Activated CD4-positive, alpha-beta T cell treated with anti-CD3 and anti-CD28 coated beads, Interleukin-2, amount 50 U/mL, for 4 hours (primary cell): ENCODE measurements around the gene SYT12.

Experiments
- DNase-seq, 2 experiments: peaks; one replicate each; pipeline ENCODE4 v3.0.0-alpha.2; 2020

The SYT12 gene

DNA sequence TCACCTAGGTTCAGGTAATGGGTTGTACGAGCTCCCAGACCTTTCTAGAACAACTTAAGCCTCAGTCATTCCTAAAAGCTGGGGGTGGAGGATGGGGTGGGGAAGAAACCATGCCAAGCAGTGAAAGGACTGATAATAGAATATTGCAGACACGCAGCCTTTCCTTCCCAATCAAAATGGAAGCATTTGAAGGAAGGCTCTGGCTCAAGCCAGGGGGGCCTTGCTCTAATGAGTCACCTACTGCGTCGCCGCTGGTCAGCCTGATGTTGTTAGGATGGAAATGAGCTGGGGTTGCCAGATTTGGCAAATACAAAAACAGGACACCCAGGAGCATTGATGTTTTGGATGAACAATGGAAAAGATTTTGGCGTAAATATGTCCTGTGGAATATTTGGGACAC is 6.2 kb downstream of the SYT12 start:
- no peak for DNase-seq

DNA sequence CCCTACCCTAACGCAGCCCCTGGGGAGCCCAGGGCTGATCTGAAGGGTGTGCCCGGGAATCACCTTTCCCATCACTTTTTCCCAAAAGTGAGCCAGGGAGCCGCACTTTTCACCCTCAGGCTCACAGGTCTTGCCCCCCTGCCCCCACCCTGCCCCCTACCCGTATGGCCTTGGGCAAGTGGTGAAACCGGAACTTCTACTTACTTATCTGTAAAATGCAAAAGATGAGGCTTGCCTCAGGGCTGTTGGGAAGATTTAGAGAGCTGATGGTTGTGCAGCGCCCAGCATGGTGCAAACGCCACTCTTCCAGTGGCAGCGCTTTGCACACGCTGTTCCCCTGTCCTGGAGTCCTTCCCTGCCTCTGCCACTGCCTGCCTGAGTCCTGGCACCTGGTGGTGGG is 8.0 kb downstream of the SYT12 start:
- DNase-seq, result no peak

DNA sequence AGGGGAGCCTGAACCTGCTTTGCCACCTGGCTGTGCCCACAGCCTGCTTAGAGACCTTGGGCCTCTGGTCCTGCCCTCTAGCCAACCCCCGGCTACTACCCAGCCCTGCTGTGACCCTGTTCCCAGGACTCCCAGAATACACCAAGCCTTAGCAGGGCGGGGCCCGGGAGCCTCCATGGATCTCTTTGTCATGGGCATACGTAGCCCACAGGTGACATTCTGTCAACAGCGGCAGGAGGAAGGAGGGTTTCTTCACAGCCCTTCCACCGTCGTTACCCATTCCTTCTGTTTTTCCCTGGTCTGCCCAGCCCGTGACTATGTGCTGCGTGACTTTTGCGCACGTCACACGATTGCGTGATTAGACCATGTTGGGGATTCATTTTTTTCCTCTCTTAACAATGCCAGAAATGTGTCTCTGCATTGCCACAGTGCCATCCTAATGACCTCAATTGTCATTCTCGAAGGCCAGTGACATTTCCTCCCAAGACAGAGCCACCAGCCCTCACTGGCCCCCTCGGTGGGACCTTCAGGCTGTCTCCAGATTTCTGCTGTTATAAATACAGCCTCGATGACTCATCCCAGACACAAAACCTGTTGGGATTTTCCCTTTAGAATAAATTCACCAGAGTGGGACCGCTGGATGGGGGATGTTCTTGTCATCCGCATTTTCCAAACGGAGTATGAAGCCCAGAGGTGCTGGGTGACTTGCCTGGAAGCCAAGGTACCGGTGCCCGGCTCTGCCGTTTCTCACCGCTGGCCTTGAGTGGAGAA is 9.0 kb downstream of the SYT12 start:
- no peak for DNase-seq

DNA sequence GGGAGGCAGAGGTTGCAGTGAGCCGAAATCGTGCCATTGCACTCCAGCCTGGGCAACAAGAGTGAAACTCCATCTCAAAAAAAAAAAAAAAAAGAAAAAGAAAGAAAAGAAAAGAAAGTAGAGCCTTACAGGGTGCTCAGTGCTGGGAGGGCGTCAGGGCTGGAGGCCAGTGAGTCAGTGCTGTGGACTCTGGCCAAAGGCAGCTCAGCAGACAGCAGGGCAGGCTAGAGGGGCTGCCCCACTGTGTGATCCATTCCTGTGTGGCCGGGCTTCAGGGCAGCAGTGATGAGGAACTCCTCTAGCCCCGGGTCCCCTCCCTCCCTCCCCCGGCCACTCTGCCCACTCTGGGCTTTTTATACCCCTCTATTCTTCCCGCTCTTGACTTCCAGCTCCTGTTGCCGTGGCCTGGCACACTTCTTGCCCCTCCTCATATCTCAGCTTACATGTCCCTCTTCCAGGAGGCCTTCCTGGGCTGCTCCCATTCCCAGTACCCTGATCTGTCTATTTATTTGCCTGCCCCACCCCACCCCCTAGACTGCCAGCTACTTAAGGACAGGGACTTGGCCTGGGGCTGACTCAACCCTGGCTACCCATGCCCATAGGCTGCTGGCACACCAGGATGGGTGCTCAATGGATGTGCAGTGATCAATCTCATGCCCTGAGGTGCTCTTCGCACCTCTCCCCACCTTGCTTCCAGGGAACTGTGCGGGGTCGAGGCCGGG is 10.1 kb downstream of the SYT12 start:
- no peak for DNase-seq

DNA sequence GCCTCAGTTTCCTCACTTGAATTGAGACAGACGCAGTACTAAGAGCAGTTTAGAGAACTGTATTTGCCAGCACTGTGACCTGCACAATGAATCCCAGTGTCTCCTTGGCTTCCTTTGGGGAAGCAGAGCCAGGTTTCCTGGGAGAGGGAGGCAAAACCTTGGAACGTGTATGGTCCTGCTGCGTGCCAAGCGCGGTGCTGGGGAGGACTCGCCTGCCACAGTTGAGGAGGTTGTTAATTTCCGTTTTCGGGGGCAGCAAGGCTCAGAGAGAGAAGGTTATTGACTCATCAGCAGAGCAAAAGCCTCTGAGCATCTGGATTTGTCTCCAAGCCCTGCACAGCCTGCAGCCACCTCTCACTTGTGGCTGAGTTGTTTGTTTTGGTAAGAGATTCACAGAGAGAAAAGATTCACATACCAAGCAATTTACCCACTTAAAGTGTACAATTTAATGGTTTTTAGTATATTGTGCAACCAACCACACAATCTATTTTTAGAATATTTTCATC is 10.8 kb downstream of the SYT12 start:
- DNase-seq, result no peak

DNA sequence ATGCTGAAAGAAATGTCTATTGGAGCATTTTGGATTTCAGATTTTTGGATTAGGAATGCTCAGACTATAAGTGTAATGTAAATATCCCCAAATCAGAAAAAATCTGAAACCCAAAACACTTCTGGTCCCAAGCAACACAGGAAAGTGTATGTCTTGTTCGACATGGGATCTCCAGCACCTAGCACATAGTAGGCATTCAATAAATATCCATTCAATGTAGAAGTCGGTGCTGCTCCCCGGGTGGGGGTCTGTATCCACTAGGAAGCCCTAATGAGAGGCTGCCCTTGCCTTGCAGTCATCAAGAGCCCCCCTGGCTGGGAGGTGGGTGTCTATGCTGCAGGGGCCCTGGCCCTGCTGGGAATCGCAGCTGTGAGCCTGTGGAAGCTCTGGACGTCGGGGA is 11.4 kb downstream of the SYT12 start:
- no peak for DNase-seq

DNA sequence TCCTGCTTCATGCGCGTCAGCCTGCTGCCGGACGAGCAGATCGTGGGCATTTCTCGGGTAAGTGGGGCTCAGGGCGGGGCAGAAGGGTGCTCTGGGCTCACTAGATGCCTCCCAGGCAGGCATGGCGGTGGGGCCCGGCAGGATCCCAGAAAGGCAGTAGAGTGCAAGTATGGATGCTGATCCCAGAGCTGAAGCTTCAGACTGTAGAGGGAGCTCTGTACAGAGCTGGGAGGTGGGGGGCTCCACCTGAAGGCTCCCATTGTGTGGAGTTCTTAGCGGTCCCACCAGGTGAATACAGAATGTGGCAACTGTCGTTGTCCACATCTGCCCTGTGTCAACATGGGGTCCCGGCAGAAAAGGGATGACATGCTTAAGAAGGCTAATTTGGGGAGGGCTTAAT is 17.2 kb downstream of the SYT12 start:
- no peak for DNase-seq

DNA sequence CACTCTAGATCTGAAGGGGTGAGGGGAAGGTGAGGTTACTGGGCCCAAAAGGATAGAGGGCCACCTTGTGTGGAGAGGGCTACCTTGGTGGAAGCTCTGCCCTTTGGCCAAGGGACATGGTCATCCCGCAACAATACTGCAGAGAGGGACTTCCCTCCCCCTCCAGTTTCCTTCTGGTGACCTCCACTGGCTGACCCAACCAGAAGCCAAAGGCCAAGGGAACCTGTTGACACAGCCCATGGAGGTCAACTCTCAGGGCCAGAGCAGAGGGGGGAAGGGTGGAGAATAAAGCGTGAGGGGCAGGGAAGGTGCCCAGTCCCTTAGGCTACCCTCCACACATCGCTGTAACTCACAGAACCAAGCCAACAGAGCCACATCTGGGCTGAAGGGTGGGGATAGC is 18.7 kb downstream of the SYT12 start:
- no peak for DNase-seq

DNA sequence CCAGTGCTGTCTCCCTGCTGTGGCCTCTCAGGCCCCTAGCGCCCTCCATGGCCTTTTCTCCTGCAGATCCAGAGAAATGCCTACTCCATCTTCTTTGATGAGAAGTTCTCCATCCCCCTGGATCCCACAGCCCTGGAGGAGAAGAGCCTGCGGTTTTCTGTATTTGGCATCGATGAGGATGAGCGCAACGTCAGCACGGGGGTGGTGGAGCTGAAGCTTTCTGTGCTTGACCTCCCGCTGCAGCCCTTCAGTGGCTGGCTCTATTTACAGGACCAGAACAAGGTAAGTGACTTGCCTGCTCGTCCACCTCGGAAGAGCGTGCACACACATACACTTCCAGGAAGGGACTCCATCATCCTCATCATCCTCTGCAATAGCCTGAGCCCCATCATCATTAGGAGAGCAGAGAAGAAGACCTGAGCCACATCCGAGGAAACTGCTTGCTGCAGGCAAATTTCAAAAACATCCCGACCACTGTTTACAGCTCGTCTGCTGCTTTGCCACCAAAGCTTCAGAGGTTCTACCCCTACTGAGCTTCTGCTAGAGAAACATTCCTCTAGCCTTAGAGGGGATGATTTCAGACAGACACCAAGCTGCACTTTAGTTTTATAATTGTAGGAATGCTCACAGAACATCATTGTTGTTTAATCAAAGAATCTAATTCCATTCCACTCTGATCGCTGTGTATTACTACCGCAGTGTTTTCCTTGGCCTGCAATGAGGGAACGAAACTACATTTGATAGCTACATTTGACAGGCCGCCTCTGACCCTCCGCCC is 20.8 kb downstream of the SYT12 start:
- DNase-seq, result no peak

DNA sequence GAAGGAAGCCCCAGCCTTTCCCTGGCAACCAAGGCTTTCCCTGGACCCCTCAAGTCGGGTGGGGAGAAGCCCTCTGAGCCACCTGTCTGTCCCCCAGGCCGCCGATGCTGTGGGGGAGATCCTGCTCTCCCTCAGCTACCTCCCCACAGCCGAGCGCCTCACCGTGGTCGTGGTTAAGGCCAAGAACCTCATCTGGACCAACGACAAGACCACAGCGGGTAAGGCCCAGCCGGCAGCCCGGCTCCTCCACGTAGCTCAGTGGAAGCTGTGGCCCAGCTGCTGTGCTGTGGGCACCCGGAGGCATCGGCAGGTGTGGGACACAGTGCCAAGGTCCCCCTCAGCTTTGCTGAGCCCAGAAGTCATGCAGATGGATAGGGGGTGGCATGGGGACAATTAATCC is 21.6 kb downstream of the SYT12 start:
- DNase-seq, result no peak

DNA sequence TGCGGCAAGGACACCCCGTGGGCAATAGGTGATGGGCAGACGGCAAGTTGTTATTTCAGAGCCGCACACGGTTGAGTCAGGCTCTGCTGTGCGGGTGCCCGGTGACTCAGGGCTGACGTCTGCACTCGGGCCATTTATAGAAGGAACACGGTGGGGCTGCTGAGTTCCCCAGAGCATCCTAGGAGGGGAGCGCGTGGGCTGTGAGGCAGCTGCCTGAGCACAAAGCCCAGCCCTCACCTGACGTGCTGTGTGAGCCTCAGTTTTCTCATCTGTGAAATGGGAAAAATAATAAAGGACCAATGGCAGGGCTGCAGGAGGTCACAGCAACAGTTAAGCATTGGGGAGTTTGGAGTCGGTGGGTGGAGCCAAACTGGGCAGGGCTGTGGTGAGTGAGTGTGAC is 22.4 kb downstream of the SYT12 start:
- no peak for DNase-seq

DNA sequence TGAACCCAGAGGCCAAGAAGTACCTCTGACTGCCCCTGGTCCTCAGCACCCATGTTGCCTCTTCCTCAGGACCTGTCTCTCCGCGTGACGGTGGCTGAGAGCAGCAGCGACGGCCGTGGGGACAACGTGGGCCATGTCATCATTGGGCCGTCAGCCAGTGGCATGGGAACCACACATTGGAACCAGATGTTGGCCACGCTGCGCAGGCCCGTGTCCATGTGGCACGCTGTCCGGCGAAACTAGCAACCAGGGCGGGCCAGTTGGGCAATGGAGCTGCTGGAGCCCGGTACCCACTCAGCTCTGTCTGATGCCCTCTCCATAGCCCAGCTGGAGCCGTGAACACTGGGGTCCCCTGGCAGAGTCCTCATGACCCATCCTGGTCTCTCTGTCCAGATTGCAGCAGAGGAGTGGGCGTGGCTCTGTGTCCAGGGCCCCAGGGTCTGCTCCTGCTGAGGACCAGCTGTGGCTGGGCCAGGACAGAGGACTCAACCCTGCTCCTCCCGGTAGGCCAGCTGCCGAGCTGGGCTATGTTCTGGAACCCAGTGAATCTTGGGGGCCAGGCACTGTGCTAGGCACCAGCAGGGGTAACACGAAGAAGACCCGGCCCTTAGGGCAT is 25.7 kb downstream of the SYT12 start:
- no peak for DNase-seq

DNA sequence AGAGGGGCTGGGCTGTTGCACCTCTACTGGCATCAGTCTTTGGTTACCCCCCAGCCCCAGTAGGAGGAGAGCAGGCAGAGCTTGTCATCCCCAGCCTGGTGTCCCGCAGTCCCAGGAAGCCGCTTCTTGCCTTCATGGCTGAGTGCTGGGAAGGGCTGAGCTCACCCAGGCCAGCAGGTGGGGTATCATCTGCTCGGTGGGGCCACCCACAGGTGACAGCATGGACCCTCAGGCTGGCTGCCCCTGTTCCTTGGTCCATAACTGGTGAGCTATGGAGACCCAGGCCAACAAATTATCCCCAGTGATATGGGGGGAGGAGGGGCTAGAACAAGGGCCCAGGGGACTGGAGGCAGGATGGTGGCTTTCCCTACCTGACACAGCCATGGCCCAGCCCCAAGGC is 27.2 kb downstream of the SYT12 start:
- no peak for DNase-seq

DNA sequence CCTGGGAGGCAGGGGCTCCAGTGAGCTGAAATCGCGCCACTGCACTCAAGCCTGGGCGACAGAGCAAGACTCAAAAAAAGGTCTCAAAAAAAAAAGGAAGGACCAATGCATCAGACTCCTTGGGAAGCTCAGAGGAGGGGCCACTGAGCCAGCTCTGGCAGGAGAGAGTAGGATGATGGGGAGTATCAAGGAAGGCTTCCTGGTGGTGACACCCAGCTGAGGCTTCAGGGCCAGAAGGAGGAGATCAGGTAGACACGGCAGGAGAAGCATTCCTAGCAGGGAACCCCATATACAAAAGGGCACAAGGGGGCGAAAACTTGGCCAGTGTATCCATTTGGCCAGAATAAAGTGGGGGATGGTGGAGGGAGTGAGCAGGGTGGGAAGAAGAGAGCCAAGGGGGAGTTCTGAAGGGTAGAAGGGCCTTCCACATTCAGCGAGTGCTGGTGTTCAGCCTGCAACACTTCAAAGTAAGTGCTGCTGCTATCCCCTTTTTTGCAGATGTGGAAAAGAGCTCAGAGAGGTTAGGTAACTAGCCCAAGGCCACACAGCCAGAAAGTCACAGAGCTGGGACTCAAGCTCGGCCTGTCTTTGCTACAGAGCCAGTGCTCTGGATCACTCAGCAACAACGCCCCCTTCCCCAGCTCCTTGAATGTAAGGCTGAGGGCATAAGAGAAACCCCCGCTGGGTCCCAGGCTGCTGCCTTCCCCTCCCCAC is 28.4 kb downstream of the SYT12 start:
- DNase-seq, result no peak

DNA sequence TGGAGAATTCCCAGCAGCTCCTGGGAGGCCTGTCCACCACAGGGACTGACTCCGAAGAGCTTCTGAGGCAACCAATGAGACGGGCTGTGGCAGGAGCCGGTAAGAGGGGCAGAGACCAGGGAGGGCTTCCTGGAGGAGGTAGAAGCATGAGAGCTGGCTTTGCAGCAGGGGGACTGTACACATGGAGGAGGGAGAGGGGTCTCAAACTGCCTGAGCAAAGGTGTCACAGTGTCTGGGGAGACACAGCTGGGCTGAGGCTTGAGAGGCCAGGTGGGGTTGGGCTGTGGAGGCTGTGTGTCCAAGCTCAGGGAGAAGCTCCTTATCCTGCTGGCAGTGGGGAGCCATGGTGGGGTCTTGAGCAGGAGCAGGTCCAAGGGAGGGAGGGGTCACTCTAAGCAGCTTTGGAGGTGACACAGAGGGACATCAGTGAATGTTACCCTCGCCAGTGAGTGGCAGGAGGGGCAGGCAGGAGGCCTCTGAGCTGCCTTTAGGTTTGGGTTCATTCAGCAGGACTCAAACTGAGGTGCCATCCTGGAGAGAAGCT is 29.1 kb downstream of the SYT12 start:
- no peak for DNase-seq

DNA sequence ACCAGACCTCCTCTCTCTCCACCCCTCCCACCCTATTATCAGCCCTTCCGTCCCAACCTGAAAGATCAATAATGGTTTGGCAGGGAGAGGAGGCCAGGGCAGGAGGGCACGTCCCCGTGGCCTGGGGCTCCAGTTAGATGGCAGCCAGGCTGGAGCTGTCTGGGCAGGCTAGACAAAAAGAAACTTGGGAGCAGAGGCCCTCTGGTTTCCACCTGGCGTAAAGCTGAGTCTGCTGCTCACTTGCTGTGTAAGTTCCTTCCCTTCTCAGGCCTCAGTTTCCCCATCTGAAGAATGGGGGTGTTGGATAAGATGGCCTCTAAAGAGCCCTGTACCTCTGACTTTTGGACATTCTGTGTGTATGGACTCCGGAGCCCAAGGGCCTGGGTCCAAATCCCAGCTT is 30.0 kb downstream of the SYT12 start:
- DNase-seq, result no peak

DNA sequence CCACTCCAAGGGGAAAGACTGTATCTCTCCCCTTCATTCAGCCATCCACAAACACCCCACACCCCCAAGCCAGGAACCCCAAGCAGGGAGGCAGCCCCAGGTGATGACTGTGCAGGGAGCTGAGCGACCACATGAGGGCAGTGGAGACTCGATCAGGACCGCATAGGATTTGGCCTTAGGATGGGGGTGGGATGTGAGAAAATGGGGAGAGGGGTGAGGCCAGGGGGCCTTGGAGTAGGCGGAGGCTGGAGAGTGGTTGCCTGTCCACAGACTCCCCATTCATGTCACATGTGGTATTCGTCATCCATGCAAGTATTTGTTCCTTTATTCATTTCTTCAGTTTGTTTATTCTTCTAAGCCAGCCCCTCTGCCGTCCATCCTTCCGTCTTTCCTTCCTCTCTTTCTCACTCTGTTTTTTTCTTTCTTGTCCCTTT is 31.0 kb downstream of the SYT12 start:
- DNase-seq, result peak; percentile 19 to 24

DNA sequence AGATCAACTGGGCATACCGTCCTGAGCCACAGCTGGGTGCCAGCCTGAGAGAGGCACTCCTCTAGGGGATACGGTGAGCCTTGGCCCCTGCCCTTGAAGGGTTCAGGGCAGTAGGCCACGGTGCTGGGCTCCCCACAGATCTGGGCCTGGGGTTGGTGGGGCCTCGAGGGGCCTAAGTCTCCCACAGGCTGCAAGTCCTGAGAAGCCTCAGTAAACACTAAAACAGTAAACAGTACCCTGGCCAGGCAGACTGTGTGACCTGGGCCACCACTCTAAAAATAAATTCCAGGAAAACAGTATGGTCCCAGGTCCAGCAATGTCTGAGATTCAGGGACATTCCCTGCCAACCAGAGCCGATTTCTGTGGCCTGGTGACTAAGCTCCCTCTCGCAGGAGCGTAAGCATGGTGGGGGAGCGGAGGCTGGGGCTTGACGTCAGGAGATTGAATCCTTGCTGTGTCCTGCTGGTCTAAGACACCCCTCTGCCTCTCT is 31.5 kb downstream of the SYT12 start:
- no peak for DNase-seq

DNA sequence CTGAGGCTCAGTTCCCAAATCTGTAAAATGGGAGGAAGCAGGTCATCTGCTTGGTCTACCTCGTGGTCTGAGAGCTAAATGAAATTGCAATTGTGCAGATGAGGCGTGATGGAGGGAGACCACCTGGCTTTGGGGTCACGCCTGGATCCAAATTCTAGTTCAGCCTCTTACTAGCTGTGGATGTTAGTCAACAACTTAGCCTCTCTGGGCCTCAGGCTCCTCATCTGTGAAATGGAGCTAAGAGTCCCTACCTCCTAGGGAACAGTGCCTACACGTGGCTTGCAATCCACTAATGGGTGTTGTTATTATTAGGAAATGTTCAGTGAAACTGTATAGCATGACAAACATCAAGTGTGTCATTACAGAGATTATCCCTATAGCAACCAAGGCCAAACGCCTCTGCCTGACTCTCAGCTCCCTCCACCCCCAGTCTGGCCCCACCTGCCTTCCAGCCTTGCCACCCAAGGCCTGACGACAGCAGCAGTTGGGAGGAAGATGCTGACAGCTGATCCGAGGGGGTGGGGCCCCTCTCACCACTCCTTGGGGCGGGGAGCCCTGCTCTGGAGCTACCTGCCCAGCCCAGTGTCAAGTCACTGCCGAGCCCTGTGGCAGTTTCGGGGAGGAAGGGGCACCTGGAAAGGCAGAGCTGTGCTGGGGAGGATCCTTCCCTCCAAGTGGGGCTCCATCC is 32.0 kb downstream of the SYT12 start:
- DNase-seq, result peak in 1 of 2 experiments; percentile 13

DNA sequence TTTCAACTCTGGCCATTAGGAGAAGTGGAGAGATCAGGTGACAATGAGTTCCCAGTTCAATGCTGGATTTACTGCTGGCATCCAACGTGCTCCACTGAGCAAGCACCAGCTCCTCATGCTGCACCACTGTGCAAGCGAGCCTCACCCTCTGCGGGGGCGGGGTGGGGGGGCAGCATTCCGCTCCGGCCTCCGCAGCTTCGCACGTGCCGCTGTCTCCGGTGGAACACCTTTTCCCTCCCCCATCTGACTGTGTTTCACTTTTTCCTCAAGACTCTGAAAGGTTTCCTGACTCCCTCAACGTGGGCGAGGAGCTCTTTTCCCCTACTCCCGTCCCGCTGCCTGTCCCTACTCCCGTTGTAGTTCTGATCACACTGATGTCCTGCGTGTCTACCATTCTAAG is 32.9 kb downstream of the SYT12 start:
- peak in 1 of 2 experiments; percentile 14 for DNase-seq
